DLD1 (cell line): ENCODE measurements around the gene EFCAB5.
"Not testable (repeated sequence)": the region's sequence is repeated elsewhere in the genome, so short reads cannot be mapped to it uniquely, and the experiment has no call there.

Experiments used
- in situ Hi-C: cut with HindIII; loops from 2 replicates; pipeline ENCODE4 v1.10.0; 2017; ENCODE audit warnings: low sequenced_read_pairs

EFCAB5 gene

GRCh38 chr17:30000001-30000754, 58.7 kb downstream of the EFCAB5 start:
- in situ Hi-C loops, result no loop called here

- in situ Hi-C loops, result no loop called here
Observed at GRCh38 chr17:30000755-30001257, 59.4 kb downstream of the EFCAB5 start.

GRCh38 chr17:30002088-30002487, 60.7 kb downstream of the EFCAB5 start:
- in situ Hi-C loops, result no loop called here

GRCh38 chr17:30005709-30006320, 64.4 kb downstream of the EFCAB5 start:
- in situ Hi-C loops, result no loop called here

- in situ Hi-C loops, result not testable (repeated sequence)
Observed at GRCh38 chr17:30011934-30012333, 70.5 kb downstream of the EFCAB5 start.

GRCh38 chr17:30021708-30022317, 80.4 kb downstream of the EFCAB5 start:
- in situ Hi-C loops, result no loop called here

- in situ Hi-C loops, result loop anchor here (25.0 kb wide), 1 partner anchor 363 kb away; no protein-coding TSS in a partner anchor
Observed at GRCh38 chr17:30025325-30025724, 83.9 kb downstream of the EFCAB5 start.

- in situ Hi-C loops, result loop anchor here (25.0 kb wide), 1 partner anchor 365 kb away; no protein-coding TSS in a partner anchor
Observed at GRCh38 chr17:30027676-30028075, 86.2 kb downstream of the EFCAB5 start.

- in situ Hi-C loops, result loop anchor here (25.0 kb wide), 1 partner anchor 369 kb away; no protein-coding TSS in a partner anchor
Observed at GRCh38 chr17:30031214-30031869, 89.9 kb downstream of the EFCAB5 start.

GRCh38 chr17:30035369-30035768, 93.9 kb downstream of the EFCAB5 start:
- in situ Hi-C loops, result loop anchor here (25.0 kb wide), 1 partner anchor 373 kb away; no protein-coding TSS in a partner anchor

GRCh38 chr17:30040719-30041518, 99.5 kb downstream of the EFCAB5 start:
- in situ Hi-C loops, result loop anchor here (25.0 kb wide), 1 partner anchor 379 kb away; no protein-coding TSS in a partner anchor

GRCh38 chr17:30041551-30041950, 100.1 kb downstream of the EFCAB5 start:
- in situ Hi-C loops, result loop anchor here (25.0 kb wide), 1 partner anchor 379 kb away; no protein-coding TSS in a partner anchor

GRCh38 chr17:30062372-30062771, 120.9 kb downstream of the EFCAB5 start:
- in situ Hi-C loops, result no loop called here

GRCh38 chr17:30064738-30065137, 123.3 kb downstream of the EFCAB5 start:
- in situ Hi-C loops, result no loop called here

- in situ Hi-C loops, result no loop called here
Observed at GRCh38 chr17:30068465-30068864, 127.0 kb downstream of the EFCAB5 start.

- in situ Hi-C loops, result no loop called here
Observed at GRCh38 chr17:30074254-30074653, 132.8 kb downstream of the EFCAB5 start.

GRCh38 chr17:30074730-30075129, 133.3 kb downstream of the EFCAB5 start:
- in situ Hi-C loops, result no loop called here

- in situ Hi-C loops, result no loop called here
Observed at GRCh38 chr17:30082773-30083172, 141.3 kb downstream of the EFCAB5 start.

GRCh38 chr17:30084788-30085187, 143.4 kb downstream of the EFCAB5 start:
- in situ Hi-C loops, result no loop called here

- in situ Hi-C loops, result no loop called here
Observed at GRCh38 chr17:30086896-30087295, 145.5 kb downstream of the EFCAB5 start.
